ENCODE results near the gene CLEC18B.
"Not testable (repeated sequence)": the region's sequence is repeated elsewhere in the genome, so short reads cannot be mapped to it uniquely, and the experiment has no call there.

Gene CLEC18B

DNA sequence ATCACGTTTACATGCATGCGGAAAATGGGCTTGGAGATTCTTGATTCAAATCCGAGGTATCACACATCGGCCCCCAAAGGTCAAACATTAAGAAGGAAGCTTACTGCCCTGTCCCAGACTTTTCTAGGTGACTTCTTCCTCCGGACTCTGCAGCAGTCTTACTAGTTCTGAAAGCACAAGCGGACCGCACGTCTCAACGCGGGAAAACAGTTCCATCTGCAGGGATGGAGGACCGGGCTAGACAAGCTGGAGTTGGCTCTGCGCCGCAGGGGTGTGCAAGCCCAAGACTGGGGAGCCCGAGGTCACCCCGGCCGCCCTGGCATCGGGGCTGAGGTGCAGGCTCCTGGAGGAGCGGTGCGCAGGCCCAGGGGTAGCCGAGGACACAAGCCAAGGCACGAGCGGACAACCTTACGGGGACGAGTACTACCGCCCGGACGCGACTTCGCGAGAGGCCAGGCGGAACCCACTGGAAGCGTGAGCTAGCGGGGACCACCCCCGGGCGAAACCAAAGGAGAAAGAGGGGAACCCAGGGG, 53.7 kb downstream of the CLEC18B start:
- peak overlapping the region; percentile 52 for H3K27ac ChIP-seq

DNA sequence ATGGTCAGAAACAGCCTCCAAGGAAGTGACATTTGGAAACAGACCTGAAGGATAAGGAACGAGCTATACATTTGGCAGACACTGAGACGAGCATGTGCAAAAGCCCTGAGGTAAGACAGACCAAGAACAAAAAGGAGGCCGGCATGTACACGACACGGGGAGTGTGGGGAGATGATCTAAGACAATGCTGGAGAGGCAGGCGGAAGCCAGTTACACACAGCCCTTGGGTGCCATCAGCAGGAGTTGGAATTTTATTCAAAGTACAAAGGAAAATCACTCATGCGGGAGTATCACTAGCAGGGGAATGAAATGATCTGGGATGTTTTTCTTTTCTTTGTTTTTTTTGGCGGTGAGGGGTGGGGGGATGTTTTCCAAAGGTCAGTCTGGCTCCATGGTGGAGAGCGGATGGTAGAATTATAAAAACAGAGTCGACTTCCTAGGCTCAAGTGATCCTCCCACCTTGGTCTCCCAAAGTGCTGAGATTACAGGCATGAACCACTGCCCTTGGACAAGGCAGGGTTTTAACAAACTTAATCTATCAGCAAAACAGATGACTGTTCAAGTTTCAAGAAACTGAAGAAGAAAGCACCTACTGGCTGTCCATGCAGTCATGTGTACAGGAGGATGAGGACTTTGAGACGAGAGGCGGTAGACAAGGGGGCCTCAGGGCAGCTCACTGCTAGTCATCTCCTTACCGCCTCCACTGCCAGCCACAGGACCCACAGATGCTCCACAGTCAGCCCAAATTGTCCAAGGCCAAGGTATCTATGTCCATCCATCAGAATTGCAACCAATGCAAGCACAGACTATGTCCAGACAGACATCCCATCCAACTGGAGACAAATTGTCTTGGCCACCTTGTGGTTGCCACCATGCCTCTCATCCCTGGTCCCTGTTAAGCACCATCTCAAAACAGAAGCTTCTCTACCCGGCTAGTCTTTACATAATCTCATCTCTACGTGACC, 59.4 kb downstream of the CLEC18B start:
- not testable (repeated sequence) for H3K27ac ChIP-seq

Measured in VCaP (cell line).